Measurements from ENCODE around the gene DUSP1. TPM values are rescaled to one million over a fixed set of nuclear protein-coding genes. Genes with fewer than 3 reads are reported as not detected.

DUSP1 gene
- polyA plus RNA-seq, 1 donor from 2014 or later, result 48.3 TPM

- TF ChIP-seq MXI1 (conservative IDR thresholded peaks at IDR 0.05; ENCODE audit: poor library complexity, severe bottlenecking) (no peak), TAF1 (IDR thresholded peaks at IDR 0.05; ENCODE audit: low read depth) (no peak), SMC3 (conservative IDR thresholded peaks at IDR 0.05; ENCODE audit: poor library complexity) (no peak), EP300 (conservative IDR thresholded peaks at IDR 0.05; ENCODE audit: poor library complexity, severe bottlenecking) (no peak), POLR2AphosphoS5 (IDR thresholded peaks at IDR 0.05) (no peak), CTCF (IDR thresholded peaks at IDR 0.05; ENCODE audit: poor library complexity, severe bottlenecking) (no peak), RAD21 (conservative IDR thresholded peaks at IDR 0.05) (no peak), EZH2 (IDR thresholded peaks at IDR 0.05; ENCODE audit: borderline replicate concordance, insufficient read depth, low read length, poor library complexity, severe bottlenecking) (no peak)
- TF ChIP-seq, protein P1, sequence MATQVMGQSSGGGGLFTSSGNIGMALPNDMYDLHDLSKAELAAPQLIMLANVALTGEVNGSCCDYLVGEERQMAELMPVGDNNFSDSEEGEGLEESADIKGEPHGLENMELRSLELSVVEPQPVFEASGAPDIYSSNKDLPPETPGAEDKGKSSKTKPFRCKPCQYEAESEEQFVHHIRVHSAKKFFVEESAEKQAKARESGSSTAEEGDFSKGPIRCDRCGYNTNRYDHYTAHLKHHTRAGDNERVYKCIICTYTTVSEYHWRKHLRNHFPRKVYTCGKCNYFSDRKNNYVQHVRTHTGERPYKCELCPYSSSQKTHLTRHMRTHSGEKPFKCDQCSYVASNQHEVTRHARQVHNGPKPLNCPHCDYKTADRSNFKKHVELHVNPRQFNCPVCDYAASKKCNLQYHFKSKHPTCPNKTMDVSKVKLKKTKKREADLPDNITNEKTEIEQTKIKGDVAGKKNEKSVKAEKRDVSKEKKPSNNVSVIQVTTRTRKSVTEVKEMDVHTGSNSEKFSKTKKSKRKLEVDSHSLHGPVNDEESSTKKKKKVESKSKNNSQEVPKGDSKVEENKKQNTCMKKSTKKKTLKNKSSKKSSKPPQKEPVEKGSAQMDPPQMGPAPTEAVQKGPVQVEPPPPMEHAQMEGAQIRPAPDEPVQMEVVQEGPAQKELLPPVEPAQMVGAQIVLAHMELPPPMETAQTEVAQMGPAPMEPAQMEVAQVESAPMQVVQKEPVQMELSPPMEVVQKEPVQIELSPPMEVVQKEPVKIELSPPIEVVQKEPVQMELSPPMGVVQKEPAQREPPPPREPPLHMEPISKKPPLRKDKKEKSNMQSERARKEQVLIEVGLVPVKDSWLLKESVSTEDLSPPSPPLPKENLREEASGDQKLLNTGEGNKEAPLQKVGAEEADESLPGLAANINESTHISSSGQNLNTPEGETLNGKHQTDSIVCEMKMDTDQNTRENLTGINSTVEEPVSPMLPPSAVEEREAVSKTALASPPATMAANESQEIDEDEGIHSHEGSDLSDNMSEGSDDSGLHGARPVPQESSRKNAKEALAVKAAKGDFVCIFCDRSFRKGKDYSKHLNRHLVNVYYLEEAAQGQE (IDR thresholded peaks at IDR 0.05; ENCODE audit: borderline replicate concordance), result no peak
- Histone ChIP-seq H3K36me3 (ENCODE audit: insufficient read depth, low read length) (peaks cover 14% of the 10 kb centered on the region), H3K27me3 (ENCODE audit: insufficient read depth, low read depth, low read length) (no peaks in the 10 kb centered on the region), H3K9me3 (ENCODE audit: low read length) (no peaks in the 10 kb centered on the region), H3K9me2 (ENCODE audit: insufficient read depth, low read length) (no peaks in the 10 kb centered on the region), H3K4me3 (ENCODE audit: low read length) (peak overlapping the region; percentile 98), H3F3A (ENCODE audit: insufficient read depth, low read length, poor library complexity, severe bottlenecking) (peaks cover 13% of the 10 kb centered on the region), H3K27ac (ENCODE audit: low read length) (peak overlapping the region; percentile 99), H3K79me2 (replicated peaks; ENCODE audit: insufficient read depth, low read length) (peaks cover 48% of the 10 kb centered on the region), H3K9ac (ENCODE audit: low read length) (no peak overlapping the region), H2AFZ (ENCODE audit: low read depth, low read length) (no peak overlapping the region), H3K4me2 (ENCODE audit: low read length) (peak overlapping the region; percentile 97), H4K20me1 (ENCODE audit: insufficient read depth) (no peaks in the 10 kb centered on the region)
These were observed 2.2 kb downstream of the DUSP1 start for GRCh38 chr5:172768573-172769341.

DNA sequence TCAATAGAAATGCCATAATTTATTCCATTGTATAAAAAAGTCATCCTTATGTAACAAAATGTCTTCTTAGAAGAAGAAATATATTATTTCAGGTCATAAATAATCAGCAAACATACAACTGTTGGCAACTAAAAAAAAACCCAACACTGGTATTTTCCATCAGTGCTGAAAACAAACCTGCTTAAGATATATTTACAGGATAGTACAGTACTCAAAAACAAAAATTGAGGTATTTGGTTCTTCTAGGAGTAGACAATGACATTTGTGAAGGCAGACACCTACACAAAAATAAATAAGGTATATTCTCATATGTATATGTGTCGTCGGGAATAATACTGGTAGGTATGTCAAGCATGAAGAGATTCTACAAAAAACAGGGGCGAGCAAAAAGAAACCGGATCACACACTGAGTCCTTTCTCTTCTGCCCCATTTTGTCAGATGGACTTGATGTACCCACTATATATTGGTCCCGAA, 2.9 kb downstream of the DUSP1 start:
- Histone ChIP-seq H3K9me3 (ENCODE audit: low read length) (no peaks in the 10 kb centered on the region), H2AFZ (ENCODE audit: low read depth, low read length) (no peak overlapping the region), H4K20me1 (ENCODE audit: insufficient read depth) (no peaks in the 10 kb centered on the region), H3K79me2 (replicated peaks; ENCODE audit: insufficient read depth, low read length) (peaks cover 48% of the 10 kb centered on the region), H3K27me3 (ENCODE audit: insufficient read depth, low read depth, low read length) (no peaks in the 10 kb centered on the region), H3K4me3 (ENCODE audit: low read length) (peak overlapping the region; percentile 98), H3K27ac (ENCODE audit: low read length) (peak overlapping the region; percentile 97), H3K9ac (ENCODE audit: low read length) (peak overlapping the region; percentile 24), H3F3A (ENCODE audit: insufficient read depth, low read length, poor library complexity, severe bottlenecking) (peaks cover 13% of the 10 kb centered on the region), H3K36me3 (ENCODE audit: insufficient read depth, low read length) (peaks cover 14% of the 10 kb centered on the region), H3K9me2 (ENCODE audit: insufficient read depth, low read length) (no peaks in the 10 kb centered on the region), H3K4me2 (ENCODE audit: low read length) (peak overlapping the region; percentile 97)
- TF ChIP-seq CTCF (IDR thresholded peaks at IDR 0.05; ENCODE audit: poor library complexity, severe bottlenecking) (no peak), TAF1 (IDR thresholded peaks at IDR 0.05; ENCODE audit: low read depth) (no peak), RAD21 (conservative IDR thresholded peaks at IDR 0.05) (no peak), POLR2AphosphoS5 (IDR thresholded peaks at IDR 0.05) (no peak), EP300 (conservative IDR thresholded peaks at IDR 0.05; ENCODE audit: poor library complexity, severe bottlenecking) (no peak), MXI1 (conservative IDR thresholded peaks at IDR 0.05; ENCODE audit: poor library complexity, severe bottlenecking) (no peak), EZH2 (IDR thresholded peaks at IDR 0.05; ENCODE audit: borderline replicate concordance, insufficient read depth, low read length, poor library complexity, severe bottlenecking) (no peak), SMC3 (conservative IDR thresholded peaks at IDR 0.05; ENCODE audit: poor library complexity) (no peak)
- TF ChIP-seq, protein P1 (IDR thresholded peaks at IDR 0.05; ENCODE audit: borderline replicate concordance), result no peak

Data from neural cell (in vitro differentiated cells).